GM18505 (cell line): ENCODE data around the gene FBLN1.
"Not testable (repeated sequence)": the region's sequence is repeated elsewhere in the genome, so short reads cannot be mapped to it uniquely, and the experiment has no call there.

ENCODE experiments used
- ATAC-seq: cut with Tn5 transposase; IDR thresholded peaks from one replicate; pipeline ENCODE4 v1.9.1; 2021; ENCODE audit not compliant: unreplicated experiment
- POLR2A ChIP-seq: IDR thresholded peaks from 4 replicates; pipeline ENCODE4 v1.6.1; 2011; ENCODE audit warnings: borderline replicate concordance; ENCODE audit not compliant: insufficient read depth, insufficient read length; ENCODE audit errors: extremely low read depth

Gene FBLN1

GRCh38 chr22:45502215-45503049 lies at the start of gene FBLN1:
Gene FBLN1 (plus strand): TSS chr22:45502883. CDS start chr22:45502986, 103 bp downstream.
- ATAC-seq: no peak

GRCh38 chr22:45453764-45454163 lies 48.9 kb upstream of the FBLN1 start:
- ATAC-seq: no peak
- TF ChIP-seq POLR2A: no peak

More at GRCh38 chr22:45502215-45503049, at the start of gene FBLN1:
- TF ChIP-seq POLR2A: no peak

GRCh38 chr22:45454275-45454674 lies 48.4 kb upstream of the FBLN1 start:
- no peak for TF ChIP-seq POLR2A
- no peak for ATAC-seq

- no peak for ATAC-seq
- TF ChIP-seq POLR2A: no peak
Measured at GRCh38 chr22:45455212-45455611, 47.5 kb upstream of the FBLN1 start.

- TF ChIP-seq POLR2A: no peak
- ATAC-seq: no peak
Measured at GRCh38 chr22:45455621-45456020, 47.1 kb upstream of the FBLN1 start.

- ATAC-seq: no peak
- no peak for TF ChIP-seq POLR2A
Measured at GRCh38 chr22:45456811-45457210, 45.9 kb upstream of the FBLN1 start.

GRCh38 chr22:45458532-45458931 lies 44.2 kb upstream of the FBLN1 start:
- ATAC-seq: no peak
- TF ChIP-seq POLR2A: no peak

- no peak for TF ChIP-seq POLR2A
- no peak for ATAC-seq
Measured at GRCh38 chr22:45459235-45459634, 43.4 kb upstream of the FBLN1 start.

GRCh38 chr22:45460288-45461109 lies 42.2 kb upstream of the FBLN1 start:
- TF ChIP-seq POLR2A: no peak
- no peak for ATAC-seq

- no peak for TF ChIP-seq POLR2A
- ATAC-seq: no peak
Measured at GRCh38 chr22:45462034-45462655, 40.5 kb upstream of the FBLN1 start.

- ATAC-seq: not testable (repeated sequence)
Measured at GRCh38 chr22:45463691-45464090, 39.0 kb upstream of the FBLN1 start.

- no peak for TF ChIP-seq POLR2A
- no peak for ATAC-seq
Measured at GRCh38 chr22:45465633-45466032, 37.0 kb upstream of the FBLN1 start.

- no peak for ATAC-seq
- no peak for TF ChIP-seq POLR2A
Measured at GRCh38 chr22:45468872-45469271, 33.8 kb upstream of the FBLN1 start.
